GM18907 (cell line): ENCODE results near the gene PGLYRP2.
"Not testable (repeated sequence)": the region's sequence is repeated elsewhere in the genome, so short reads cannot be mapped to it uniquely, and the experiment has no call there.

Source experiments
- ATAC-seq: cut with Tn5 transposase; IDR thresholded peaks from one replicate; pipeline ENCODE4 v1.9.1; 2021; ENCODE audit warnings: mild to moderate bottlenecking, moderate library complexity; ENCODE audit not compliant: unreplicated experiment

Gene PGLYRP2, protein sequence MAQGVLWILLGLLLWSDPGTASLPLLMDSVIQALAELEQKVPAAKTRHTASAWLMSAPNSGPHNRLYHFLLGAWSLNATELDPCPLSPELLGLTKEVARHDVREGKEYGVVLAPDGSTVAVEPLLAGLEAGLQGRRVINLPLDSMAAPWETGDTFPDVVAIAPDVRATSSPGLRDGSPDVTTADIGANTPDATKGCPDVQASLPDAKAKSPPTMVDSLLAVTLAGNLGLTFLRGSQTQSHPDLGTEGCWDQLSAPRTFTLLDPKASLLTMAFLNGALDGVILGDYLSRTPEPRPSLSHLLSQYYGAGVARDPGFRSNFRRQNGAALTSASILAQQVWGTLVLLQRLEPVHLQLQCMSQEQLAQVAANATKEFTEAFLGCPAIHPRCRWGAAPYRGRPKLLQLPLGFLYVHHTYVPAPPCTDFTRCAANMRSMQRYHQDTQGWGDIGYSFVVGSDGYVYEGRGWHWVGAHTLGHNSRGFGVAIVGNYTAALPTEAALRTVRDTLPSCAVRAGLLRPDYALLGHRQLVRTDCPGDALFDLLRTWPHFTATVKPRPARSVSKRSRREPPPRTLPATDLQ

DNA sequence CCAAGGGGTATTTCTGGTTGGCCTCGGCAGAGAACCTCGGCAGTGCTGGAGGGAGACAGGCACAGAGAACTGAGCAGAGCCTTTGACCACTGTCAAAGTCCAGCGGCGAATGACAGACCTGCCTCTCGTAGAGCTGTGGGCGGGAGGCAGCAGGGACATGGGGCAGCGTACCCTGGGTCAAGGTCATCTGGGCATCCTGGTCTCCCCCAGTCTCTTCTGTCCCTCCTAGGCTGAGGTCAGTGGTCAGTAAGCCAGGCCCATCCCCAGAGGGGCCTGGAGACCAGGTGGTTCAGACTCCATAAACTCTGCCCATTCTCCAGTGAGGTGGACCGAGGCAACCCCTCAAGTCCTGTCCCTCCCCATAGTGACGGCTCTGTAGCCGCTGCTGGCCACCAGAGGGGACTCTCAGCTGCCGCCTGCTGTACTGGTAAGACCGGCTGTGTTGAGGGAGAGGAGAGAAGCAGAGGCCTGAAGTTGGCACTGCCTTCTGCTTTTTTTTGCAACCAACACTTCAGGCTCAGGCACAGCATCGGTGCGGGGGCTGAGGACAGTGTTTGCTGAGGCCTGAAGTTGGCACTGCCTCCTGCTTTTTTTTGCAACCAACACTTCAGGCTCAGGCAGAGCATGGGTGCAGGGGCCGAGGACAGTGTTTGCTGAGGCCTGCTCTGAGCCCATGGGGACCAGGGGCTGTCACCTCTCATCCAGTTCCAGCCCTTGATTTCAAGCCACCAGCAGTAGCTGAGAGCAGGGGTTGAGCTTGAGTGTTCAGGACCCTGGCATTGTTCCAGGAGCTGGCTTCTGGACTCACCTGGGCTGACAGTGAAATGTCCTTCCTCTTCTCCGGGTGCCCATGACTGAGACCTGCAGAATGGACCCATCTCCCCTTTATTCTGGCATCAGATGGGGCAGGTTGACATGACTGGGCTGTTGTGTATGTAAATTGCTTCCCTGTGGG lies at the start of gene PGLYRP2:
Gene PGLYRP2, minus strand, starts transcription at position 111 of the 955 bp plus-strand sequence. CDS start 130 bp downstream, outside the sequence.
- ATAC-seq, result no peak

DNA sequence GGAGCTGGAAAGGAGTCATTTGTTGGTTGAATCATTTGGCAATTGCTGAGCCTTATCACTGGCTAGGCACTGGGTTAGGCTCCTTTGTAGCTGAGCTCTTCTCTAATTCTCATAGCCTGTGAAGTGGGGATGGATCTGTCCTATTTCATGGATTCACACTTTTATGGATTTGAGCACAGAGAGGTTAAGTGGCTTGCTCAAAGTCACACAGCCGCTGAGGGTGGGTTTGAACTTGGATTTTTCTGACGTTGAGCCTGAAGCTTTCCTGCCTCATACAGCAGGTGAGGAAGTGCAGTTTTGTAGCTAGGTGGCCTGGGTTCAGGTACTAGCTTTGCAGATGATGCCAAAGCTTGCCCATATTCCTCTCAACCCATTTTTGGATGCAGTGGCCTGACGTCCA lies 48.4 kb upstream of the PGLYRP2 start:
- ATAC-seq, result no peak

DNA sequence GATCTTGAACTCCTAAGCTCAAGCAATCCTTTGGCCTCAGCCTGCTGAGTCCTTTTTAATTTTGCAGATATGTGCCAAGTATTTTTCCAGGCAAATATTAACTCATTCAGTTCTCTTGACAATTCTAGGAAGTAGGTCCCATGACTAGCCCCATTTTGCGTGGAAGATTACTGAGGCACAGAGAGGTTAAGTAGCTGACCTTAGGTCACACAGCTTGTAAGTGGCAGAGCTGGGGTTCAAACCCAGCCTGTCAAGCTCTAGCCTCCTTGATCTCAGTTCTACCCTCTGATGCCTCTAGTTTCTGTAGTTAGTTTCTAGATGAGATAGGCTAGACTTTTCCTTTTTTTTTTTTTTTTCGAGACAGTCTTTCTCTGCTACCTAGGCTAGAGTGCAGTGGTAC lies 47.1 kb upstream of the PGLYRP2 start:
- ATAC-seq, result no peak

DNA sequence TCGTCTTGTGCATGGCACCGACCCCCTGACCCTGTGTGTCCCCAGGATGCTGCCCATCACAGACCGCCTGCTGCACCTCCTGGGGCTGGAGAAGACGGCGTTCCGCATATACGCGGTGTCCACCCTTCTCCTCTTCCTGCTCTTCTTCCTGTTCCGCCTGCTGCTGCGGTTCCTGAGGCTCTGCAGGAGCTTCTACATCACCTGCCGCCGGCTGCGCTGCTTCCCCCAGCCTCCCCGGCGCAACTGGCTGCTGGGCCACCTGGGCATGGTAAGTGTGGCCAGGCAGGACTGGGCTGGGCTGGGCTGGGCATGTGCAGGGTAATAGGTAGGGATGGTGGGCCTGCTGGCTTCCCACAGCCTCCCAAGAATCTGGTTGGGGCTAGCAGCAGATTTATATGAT lies 46.0 kb upstream of the PGLYRP2 start:
- ATAC-seq, result no peak

DNA sequence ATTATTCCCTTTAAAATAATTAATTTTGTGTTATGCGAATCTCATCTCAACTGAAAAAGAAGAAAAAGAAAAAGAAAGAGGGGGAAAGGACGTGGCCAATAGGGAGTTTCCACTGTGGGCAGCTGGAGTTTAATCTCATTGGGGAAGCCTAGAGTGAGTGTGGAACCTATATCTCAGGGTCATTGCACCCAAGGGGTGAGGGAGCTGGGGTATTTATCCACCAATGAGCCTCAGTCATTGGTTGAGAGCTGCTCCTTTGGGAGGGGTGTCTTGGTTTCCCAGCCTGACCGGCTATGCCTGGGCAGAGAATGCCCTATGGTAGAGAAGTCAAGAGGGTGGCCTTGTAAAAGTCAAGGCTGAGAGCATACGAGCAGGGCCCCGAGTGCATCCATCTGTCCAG lies 45.5 kb upstream of the PGLYRP2 start:
- no peak for ATAC-seq

DNA sequence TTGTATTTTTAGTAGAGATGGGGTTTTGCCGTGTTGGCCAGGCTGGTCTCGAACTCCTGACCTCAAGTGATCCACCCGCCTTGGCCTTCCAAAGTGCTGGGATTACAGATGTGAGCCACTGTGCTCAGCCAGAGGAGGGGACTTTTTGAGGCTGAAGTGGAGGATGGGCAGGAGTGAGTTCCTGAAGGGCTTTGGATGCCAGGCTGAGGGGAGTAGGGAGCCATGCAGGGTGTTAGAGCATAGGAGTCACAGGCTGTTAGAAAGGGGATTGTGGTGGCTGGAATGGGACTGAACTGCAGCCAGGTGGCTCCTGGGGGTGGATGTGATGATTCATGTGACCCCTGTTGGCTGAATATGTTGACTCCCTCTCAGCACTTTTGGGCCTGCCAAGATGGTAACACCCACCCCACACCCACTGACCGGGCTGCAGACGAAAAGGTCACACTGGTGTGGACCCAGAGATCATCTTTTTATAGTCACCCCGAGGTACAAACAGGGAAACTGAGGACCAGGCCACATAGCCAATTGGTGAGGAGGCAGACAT lies 40.2 kb upstream of the PGLYRP2 start:
- ATAC-seq, result no peak

DNA sequence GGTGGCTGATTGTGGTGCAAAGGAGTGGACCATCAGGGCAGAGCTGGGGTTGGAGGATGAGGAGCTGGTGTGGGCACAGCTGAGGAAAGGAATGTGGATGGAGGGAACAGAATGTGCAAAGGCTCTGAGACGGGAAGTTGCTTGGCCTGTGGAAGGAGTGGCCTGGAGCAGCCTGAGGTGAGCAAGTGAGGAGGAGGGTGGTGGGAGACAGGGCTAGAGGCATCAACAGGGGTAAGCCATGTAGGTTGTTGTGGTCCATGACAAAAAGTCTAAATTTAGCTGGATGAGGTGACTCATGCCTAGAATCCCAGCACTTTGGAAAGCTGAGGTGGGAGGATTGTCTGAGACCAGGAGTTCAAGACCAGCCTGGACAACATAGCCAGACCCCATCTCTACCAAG lies 38.5 kb upstream of the PGLYRP2 start:
- ATAC-seq, result no peak

DNA sequence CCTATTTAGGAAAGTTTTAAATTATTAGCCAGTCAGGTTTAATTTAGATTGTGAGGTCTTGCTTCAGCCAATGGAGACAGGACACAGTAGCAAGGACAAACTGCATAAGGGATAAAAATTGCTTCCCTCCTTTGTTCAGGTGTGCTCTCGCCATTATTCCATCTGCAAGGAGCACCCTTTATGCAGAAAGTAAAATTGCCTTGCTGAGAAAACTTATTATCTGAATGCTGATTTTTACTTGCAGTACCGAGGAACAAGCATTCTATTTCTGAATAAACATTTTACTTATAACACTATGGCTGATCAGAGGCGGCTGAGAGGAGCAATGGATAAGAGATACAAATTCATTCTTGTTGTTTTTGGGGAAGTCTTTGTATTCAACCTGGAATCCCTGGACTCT lies 37.1 kb upstream of the PGLYRP2 start:
- ATAC-seq, result no peak

DNA sequence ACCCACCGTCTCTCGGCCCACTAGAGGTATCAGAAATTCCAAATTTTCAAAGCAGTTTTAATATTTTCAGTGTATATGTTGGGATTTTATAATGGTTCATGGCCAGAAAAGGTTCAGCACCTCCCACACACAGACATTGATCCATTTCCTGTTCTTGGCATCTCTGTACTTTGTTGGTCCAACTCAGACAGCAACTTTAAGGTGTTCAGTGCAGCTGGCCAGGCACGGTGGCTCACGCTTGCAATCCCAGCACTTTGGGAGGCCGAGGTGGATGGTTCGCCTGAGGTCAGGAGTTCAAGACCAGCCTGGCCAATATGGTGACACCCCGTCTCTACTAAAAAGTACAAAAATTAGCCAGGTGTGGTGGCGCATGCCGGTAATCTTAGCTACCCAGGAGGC lies 35.9 kb upstream of the PGLYRP2 start:
- not testable (repeated sequence) for ATAC-seq

DNA sequence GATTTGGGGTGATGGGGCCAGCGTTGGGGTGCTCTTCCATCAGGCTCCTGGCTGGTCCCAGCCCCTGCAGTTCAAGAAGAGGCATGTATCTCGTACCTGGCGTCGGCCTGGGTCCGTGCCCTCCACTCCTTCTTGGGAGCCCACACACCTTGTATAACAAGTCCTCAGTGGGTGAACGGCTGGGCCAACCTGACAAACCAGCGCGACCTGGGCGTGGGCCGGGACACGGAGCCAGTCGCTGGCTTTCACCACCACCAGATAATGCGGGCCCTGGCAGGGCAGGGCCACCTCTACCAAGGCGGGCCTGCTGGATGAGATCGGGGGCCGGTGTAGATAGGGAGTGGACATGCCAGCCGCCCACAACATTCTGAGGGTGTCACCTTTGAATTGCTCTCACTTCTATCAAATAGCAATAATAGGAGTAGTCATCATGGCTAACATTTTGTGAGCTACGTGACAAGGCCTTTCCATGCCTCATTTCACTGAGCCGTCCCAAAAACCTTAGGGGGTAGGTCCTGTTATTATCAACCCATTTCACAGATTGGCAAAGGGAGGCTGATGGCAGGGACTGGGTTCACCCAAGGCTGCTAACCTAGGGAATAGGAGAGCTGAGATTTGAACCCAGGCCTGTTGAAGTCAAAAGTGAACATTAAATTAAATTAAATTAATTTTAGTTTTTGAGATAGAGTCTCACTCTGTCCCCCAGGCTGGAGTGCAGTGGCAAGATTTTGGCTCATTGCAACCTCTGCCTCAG lies 32.5 kb upstream of the PGLYRP2 start:
- ATAC-seq, result no peak

DNA sequence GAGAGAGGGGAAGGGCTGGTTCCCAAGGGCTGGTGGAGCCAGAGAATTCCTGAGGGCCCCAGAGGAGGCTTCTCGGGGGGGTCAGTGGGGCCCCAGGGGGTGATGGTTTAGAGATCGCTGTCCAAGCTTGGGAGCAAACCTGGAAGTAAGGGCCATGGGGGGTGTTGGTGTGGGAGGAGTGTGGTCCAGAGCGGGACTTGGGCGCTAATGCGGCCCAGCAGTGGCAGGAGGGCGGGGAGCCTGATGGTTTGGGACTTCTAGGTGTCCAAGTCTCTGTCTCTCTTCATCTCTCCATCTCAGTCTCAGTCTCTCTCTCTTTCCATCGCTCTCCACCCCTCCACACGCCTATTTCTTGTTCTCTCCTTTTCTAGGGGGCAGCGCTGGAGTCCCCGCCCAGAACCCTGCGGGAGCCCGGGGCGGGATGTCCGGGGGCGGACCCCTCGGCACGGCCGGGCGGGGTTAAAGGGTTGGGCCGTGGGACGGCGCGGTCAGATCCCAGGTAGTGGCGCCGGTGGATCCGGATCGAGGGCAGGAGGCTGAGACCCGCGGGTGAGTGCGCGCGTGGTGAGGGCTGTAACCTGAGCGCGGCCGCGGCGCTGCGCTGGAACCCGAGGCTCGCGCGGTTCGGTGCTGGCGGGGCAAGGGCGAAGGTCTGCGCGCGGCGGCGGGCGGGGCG lies 28.9 kb upstream of the PGLYRP2 start, which contains the start of gene CYP4F22:
Gene CYP4F22, plus strand, starts transcription at position 491 of the 676 bp plus-strand sequence. CDS start 16,812 bp downstream, outside the sequence.
- ATAC-seq, result no peak

DNA sequence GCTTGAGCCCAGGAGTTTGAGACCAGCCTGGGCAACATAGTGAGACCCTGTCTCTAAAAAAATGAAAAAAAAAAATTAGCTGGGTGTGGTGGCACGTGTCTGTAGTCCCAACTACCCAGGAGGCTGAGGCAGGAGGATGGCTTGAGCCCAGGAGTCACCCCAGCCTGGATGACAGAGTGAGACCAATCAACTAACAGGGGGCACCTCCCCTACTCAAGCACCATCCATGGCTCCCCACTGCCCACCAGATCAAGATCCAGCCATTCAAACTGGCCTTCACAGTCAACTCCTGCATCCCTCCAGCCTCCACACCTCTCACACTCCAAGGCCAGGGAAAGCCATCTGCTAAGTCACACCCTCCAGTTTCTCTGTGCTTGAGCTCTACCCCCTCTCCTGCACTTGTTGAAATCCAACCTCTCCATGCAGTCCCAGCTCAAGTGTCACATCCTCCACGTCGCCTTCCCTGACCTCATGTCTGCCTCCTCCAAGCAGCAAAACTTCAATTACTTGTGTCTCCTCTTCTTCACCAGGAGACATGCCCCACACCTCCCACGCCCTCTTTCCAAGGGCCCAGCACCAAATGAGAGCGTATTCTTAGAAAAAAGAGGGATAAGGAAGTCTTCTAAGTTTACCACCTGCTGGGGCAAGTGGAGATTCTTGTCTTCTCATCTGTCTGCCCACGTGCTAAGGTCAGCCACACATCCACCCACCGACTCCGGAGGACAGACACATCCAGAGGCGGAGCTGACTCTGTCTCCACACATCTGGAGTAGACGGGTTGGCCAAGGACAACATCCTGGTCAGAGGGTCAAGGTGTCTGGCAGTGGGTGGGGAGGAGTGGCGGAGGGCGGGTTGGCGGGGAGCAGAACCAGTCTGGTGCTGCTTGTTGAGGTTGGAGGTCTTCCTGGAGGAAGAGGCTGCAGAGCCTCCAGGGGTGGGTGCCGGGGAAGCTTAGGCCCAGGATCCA lies 28.1 kb upstream of the PGLYRP2 start:
- ATAC-seq, result no peak

DNA sequence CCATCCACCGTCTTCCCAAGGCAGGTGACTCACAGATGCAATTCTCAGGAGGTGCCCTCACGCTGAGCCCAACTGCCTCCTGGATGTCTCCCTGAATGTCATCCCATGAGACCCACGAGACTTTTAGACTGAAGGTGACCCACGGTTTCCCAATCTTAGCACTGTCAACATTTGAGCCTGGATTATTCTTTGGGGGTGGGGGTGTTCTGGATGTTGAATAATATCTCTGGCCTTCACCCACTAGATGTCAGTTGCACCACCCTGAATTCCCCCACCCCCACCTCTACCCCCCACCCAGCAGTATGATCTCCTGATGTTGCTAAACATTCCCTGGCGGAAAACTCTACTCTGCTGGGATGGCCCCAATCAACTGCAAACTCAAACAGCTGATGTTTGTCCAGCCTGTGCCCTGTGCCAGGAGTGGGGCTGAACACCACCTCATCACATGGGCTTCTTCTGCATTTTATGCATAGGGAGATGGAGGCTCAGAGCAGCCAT lies 26.8 kb upstream of the PGLYRP2 start:
- ATAC-seq, result no peak

DNA sequence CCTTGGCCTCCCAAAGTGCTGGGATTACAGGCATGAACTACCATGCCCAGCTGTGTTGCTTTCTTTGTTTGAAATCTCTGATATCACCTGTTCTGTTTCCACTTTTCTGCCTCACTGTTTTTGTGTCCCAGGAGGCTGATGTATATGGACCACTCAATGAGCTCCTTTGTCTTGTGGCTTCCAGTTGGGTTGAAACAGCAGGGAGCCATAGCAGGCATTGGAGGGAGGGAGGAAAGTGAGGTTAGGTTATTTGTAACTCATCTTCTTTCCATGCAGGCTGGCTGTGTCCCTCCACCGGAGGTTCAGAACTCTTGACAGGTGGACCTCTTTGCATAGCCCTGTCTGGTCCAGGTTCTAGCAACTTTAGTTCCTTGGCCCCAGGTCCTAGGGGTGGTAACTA lies 23.0 kb upstream of the PGLYRP2 start:
- ATAC-seq, result no peak

DNA sequence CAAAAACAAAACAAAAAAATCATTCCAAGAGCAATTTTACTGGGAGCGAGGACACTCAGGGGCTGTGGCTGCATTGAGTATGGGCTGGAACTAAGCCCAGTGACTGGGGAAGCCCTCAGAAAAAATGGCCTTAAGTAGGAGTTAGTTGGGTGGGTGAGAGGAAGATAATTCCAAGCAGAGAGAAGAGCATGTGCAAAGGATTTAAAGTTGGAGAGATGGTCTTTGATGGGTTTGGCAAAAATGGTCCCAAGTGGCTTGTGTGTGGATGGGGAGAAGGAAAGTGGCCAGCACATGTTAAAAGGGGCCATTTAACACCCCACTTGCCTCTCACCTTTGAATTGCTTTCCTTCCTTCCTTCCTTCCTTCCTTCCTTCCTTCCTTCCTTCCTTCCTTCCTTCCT lies 22.3 kb upstream of the PGLYRP2 start:
- ATAC-seq, result no peak

DNA sequence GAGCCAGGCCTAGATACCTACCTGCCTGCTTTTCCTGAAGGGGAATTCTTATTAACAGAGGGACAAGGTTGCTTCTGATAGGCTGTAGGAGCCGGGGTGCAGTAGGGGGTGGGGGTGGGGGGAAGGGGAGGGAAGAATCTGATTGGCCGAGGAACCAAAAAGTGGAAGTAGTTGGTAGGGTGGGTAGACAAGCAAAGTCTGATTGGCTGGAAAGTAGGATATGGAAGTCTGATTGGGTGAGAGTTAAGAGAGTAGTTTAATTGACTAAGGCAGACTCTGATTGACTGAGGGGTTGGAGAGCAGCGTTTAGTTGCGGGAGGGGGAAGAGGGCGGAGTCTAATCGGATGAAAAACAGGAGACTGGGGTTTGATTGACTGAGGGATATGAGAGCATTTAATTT lies 19.6 kb upstream of the PGLYRP2 start:
- no peak for ATAC-seq

DNA sequence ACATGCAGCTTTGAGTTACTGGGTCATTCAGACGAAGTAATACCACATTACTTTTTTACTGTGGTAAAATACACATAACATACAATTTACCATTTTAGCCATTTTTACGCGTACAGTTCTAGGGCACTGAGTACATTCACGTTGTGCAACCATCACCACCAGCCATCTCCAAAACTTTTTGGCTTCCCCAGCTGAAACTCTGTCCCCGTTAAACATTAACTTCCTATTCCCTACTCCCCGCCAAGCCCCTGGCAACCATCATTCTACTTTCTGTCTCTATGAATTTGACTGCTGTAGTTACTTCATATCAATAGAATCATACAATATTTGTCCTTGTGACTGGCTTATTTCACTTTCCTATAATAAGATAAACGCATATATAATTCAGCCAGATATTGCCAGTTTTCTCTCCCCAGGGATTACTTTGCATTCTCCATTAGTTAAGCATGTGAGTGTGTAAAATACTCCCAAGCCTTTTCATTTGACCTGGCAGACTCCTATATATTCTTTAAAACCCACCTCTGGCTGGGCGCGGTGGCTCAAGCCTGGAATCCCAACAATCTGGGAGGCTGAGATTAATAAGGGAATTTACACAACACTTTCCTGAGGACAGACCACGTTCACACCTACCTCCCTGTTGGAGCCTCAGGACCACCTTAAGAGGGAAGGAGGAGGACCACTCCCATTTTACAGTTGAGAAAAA lies 19.0 kb upstream of the PGLYRP2 start:
- no peak for ATAC-seq

DNA sequence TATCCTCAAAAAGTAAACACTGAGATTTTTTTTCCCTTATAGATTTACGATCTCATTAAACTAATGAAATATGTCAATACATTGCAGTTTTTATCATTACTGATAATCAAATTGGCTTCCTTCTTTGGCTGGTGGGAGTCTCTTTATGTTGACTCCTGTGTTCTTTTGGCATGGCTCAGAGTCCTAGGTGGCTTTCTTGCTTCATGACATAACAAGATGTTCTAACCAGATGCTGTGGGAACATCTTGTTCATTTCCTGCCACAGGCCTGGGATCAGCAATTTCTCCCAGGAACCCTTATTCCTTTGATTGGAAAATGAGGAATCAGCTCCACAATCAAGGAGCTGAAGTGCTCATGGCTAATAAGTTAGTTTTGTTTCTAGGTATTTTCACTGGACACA lies 15.8 kb upstream of the PGLYRP2 start:
- no peak for ATAC-seq
